B cell (primary cell): ENCODE data around the gene EVA1A. TPM values are rescaled to one million over a fixed set of nuclear protein-coding genes. Genes with fewer than 3 reads are reported as not detected.

Experiments used
- ATAC-seq: fragments of 200-7000 bp; cut with Tn5 transposase; one replicate; pipeline ENCODE4 v1.10.0; 2021; ENCODE audit warnings: low read depth, mild to moderate bottlenecking, moderate number of reproducible peaks, moderate library complexity
- CTCF ChIA-PET: fragments of 350-600 bp; sonication (Branson Sonifier 250); formaldehyde crosslinking; loops from one replicate; lab custom pipeline; 2021; ENCODE audit warnings: antibody characterized with exemption, inconsistent platforms; lab: Charles Lee
- POLR2A ChIA-PET: fragments of 350-600 bp; sonication (Branson Sonifier 250); formaldehyde crosslinking; loops from one replicate; lab custom pipeline; 2021; ENCODE audit warnings: antibody characterized with exemption; lab: Charles Lee
- DNase-seq: peaks from one replicate; pipeline ENCODE4 v3.0.0; 2013
- H2AFZ ChIP-seq: 2 replicates; pipeline ENCODE4 v1.6.1; 2012; ENCODE audit warnings: mild to moderate bottlenecking, low read depth, low read length; ENCODE audit not compliant: insufficient read depth, poor library complexity, severe bottlenecking
- H3K27ac ChIP-seq, 2 donors: 1 replicate in 1 of 2; 2 replicates in 1 of 2; pipeline ENCODE4 v1.5.1; 2012 to 2013; ENCODE audit warnings: low read length in 2 of 2, mild to moderate bottlenecking in 2 of 2, moderate library complexity in 1 of 2
- H3K27me3 ChIP-seq, 4 experiments: fragments of 200-600 bp in 1 of 4; sonication (generic) in 1 of 4; replicated peaks in 1 of 4; 1 replicate in 2 of 4; 2 replicates in 2 of 4; pipeline versions ENCODE4 v1.6.1 to v1.7.0; 2013 to 2016; ENCODE audit warnings: low read length in 3 of 4, mild to moderate bottlenecking in 2 of 4, mixed read lengths in 1 of 4, moderate library complexity in 1 of 4; ENCODE audit not compliant: insufficient read depth in 4 of 4, control insufficient read depth in 3 of 4; ENCODE audit errors: control extremely low read depth in 1 of 4
- H3K36me3 ChIP-seq, 2 experiments: replicated peaks in 1 of 2; 1 replicate in 1 of 2; 2 replicates in 1 of 2; pipeline versions ENCODE4 v1.6.1 to v1.7.1; 2013; ENCODE audit warnings: low read length in 1 of 2; ENCODE audit not compliant: insufficient read depth in 2 of 2, control insufficient read depth in 1 of 2; ENCODE audit errors: control extremely low read depth in 1 of 2, extremely low read depth in 1 of 2
- H3K4me1 ChIP-seq, 2 donors: fragments of 200-600 bp in 1 of 2; sonication (generic) in 1 of 2; 1 replicate in 1 of 2; 2 replicates in 1 of 2; pipeline versions ENCODE4 v1.5.1 to v1.6.1; 2013 to 2017; ENCODE audit warnings: low read length in 2 of 2; ENCODE audit not compliant: control insufficient read depth in 2 of 2, insufficient read depth in 2 of 2
- H3K4me2 ChIP-seq: replicated peaks from 2 replicates; pipeline ENCODE3; 2012; ENCODE audit warnings: mild to moderate bottlenecking, low read depth, low read length; ENCODE audit not compliant: poor library complexity, severe bottlenecking
- H3K4me3 ChIP-seq, 5 experiments: fragments of 200-600 bp in 1 of 5; sonication (generic) in 1 of 5; 1 replicate in 3 of 5; 2 replicates in 2 of 5; pipeline versions ENCODE4 v1.5.1 to v1.7.0; 2011 to 2016; ENCODE audit warnings: low read length in 4 of 5, mild to moderate bottlenecking in 4 of 5, low read depth in 2 of 5, control low read depth in 1 of 5, moderate library complexity in 1 of 5; ENCODE audit not compliant: insufficient read depth in 1 of 5; ENCODE audit errors: control extremely low read depth in 1 of 5, extremely low read depth in 1 of 5
- H3K79me2 ChIP-seq: fragments of 200-600 bp; sonication (generic); one replicate; pipeline ENCODE4 v1.6.0; 2016; ENCODE audit warnings: low read length; ENCODE audit not compliant: control insufficient read depth, insufficient read depth
- H3K9ac ChIP-seq: fragments of 200-600 bp; sonication (generic); 2 replicates; pipeline ENCODE4 v1.6.1; 2017; ENCODE audit warnings: mild to moderate bottlenecking, low read length, moderate library complexity
- H3K9me3 ChIP-seq, 3 donors: one replicate each; pipeline versions ENCODE4 v1.6.1 to v1.7.1; 2013; ENCODE audit warnings: low read length in 2 of 3; ENCODE audit not compliant: control insufficient read depth in 2 of 3, insufficient read depth in 1 of 3; ENCODE audit errors: control extremely low read depth in 1 of 3
- H4K20me1 ChIP-seq: 2 replicates; pipeline ENCODE4 v1.6.0; 2012; ENCODE audit warnings: mild to moderate bottlenecking, low read length; ENCODE audit not compliant: insufficient read depth, control insufficient read depth, poor library complexity, severe bottlenecking
- H3K27ac Mint-ChIP-seq: one replicate; pipeline ENCODE4 v1.8.0; 2021; ENCODE audit warnings: mixed read lengths
- H3K27me3 Mint-ChIP-seq: one replicate; pipeline ENCODE4 v1.8.0; 2021; ENCODE audit warnings: mixed read lengths
- H3K4me1 Mint-ChIP-seq: one replicate; pipeline ENCODE4 v1.8.0; 2021; ENCODE audit warnings: mixed read lengths
- H3K4me3 Mint-ChIP-seq: one replicate; pipeline ENCODE4 v1.8.0; 2021; ENCODE audit warnings: mixed read lengths
- H3K9me3 Mint-ChIP-seq: one replicate; pipeline ENCODE4 v1.8.0; 2022; ENCODE audit warnings: mixed read lengths; ENCODE audit not compliant: insufficient read depth
- EZH2 ChIP-seq: IDR thresholded peaks from 2 replicates; pipeline ENCODE4 v1.6.1; 2012; ENCODE audit warnings: borderline replicate concordance, low read depth, mild to moderate bottlenecking, moderate library complexity, low read length; ENCODE audit not compliant: insufficient read depth, poor library complexity, severe bottlenecking
- WGBS: methylation state at CpG from one replicate; pipeline ENCODE4 v1.1.5; 2013; ENCODE audit warnings: missing lambda C conversion rate; ENCODE audit not compliant: insufficient coverage; 5-methylcytosine and 5-hydroxymethylcytosine counted together
- intact Hi-C: fragments of 100-400 bp; cut with micrococcal nuclease; formaldehyde crosslinking; loops from one replicate; pipeline ENCODE4 v1.10.0; 2022
- polyA plus RNA-seq: library from polyadenylated mRNA; depleted of rRNA; stranded (reverse); fragments of >200 nt; gene quantifications from 2 replicates; pipeline ENCODE4 v1.2.3, GENCODE V29; 2012
- total RNA-seq, 2 donors: library from RNA; stranded (reverse); fragments of 120-200 nt in 1 of 2; gene quantifications; 1 replicate in 1 of 2; 2 replicates in 1 of 2; pipeline versions ENCODE4 v1.2.3 to v1.2.4, GENCODE V29; 2013 to 2022
- TF ChIP-seq, protein P1 (sequence below): fragments of 200-600 bp; IDR thresholded peaks from one replicate; pipeline ENCODE4 v1.8.0; 2022; ENCODE audit warnings: antibody characterized with exemption, mild to moderate bottlenecking

The EVA1A gene
- total and polyA plus RNA-seq, 2 donors (not counting 1 experiment from before 2014, with no cell fraction given): not detected

GRCh38 chr2:75568174-75568573, 7.4 kb upstream of the EVA1A start:
- Mint-ChIP-seq H3K27ac (no peak overlapping the region), H3K4me1 (no peaks in the 10 kb centered on the region), H3K4me3 (no peak overlapping the region), H3K9me3 (no peaks in the 10 kb centered on the region), H3K27me3 (peaks cover 58% of the 10 kb centered on the region)
- Histone ChIP-seq H3K9me3 (no peaks in the 10 kb centered on the region), H2AFZ (no peak overlapping the region), H3K4me2 (no peak overlapping the region), H4K20me1 (no peaks in the 10 kb centered on the region), H3K4me1 (no peaks in the 10 kb centered on the region), H3K27ac (no peak overlapping the region), H3K9ac (no peak overlapping the region), H3K79me2 (no peaks in the 10 kb centered on the region), H3K27me3 (peaks cover 0 to 6% (median 2%) of the 10 kb centered on the region in 4 experiments), H3K4me3 (no peak overlapping the region), H3K36me3 (no peaks in the 10 kb centered on the region)
- no peak for DNase-seq
- ChIA-PET POLR2A (no interaction called here), CTCF (no interaction called here)
- TF ChIP-seq, protein P1, sequence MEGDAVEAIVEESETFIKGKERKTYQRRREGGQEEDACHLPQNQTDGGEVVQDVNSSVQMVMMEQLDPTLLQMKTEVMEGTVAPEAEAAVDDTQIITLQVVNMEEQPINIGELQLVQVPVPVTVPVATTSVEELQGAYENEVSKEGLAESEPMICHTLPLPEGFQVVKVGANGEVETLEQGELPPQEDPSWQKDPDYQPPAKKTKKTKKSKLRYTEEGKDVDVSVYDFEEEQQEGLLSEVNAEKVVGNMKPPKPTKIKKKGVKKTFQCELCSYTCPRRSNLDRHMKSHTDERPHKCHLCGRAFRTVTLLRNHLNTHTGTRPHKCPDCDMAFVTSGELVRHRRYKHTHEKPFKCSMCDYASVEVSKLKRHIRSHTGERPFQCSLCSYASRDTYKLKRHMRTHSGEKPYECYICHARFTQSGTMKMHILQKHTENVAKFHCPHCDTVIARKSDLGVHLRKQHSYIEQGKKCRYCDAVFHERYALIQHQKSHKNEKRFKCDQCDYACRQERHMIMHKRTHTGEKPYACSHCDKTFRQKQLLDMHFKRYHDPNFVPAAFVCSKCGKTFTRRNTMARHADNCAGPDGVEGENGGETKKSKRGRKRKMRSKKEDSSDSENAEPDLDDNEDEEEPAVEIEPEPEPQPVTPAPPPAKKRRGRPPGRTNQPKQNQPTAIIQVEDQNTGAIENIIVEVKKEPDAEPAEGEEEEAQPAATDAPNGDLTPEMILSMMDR: no peak
- TF ChIP-seq EZH2: no peak
- WGBS: no CpG with 5 or more reads among the region's 1 CpG
- ATAC-seq: no peak
- intact Hi-C loops: no loop called here

- CTCF ChIA-PET: no interaction called here
- Histone ChIP-seq H3K4me3 (no peak overlapping the region), H3K79me2 (no peaks in the 10 kb centered on the region), H4K20me1 (no peaks in the 10 kb centered on the region), H3K36me3 (no peaks in the 10 kb centered on the region), H3K9me3 (no peaks in the 10 kb centered on the region), H3K27me3 (peaks cover 0 to 17% (median 8%) of the 10 kb centered on the region in 4 experiments), H3K4me1 (peaks cover 4 to 5% of the 10 kb centered on the region in 2 donors), H3K27ac (no peak overlapping the region), H3K9ac (no peak overlapping the region), H2AFZ (no peak overlapping the region), H3K4me2 (no peak overlapping the region)
- POLR2A ChIA-PET: no interaction called here
- Mint-ChIP-seq H3K9me3 (no peaks in the 10 kb centered on the region), H3K4me1 (peaks cover 7% of the 10 kb centered on the region), H3K27me3 (peaks cover 54% of the 10 kb centered on the region), H3K27ac (no peak overlapping the region), H3K4me3 (no peak overlapping the region)
- ATAC-seq (no peak), DNase-seq (no peak)
- WGBS: no CpG with 5 or more reads among the region's 8 CpGs
- no peak for TF ChIP-seq EZH2
- TF ChIP-seq, protein P1: no peak
- intact Hi-C loops: no loop called here
Measured at GRCh38 chr2:75565472-75566462, 5.0 kb upstream of the EVA1A start.
